ENCODE results near the gene HMGA1.

The HMGA1 gene

GRCh38 chr6:34235307-34236130 lies 1.2 kb upstream of the HMGA1 start:
- no peaks in the 10 kb centered on the region for H3K27me3 ChIP-seq (replicated peaks; ENCODE audit: control insufficient read depth, insufficient read depth, low read length)
- no peaks in the 10 kb centered on the region for H3K36me3 ChIP-seq (ENCODE audit: control insufficient read depth, insufficient read depth, low read length, severe bottlenecking)
- peaks cover 18% of the 10 kb centered on the region for H3K4me1 ChIP-seq (ENCODE audit: control insufficient read depth, insufficient read depth, low read length)
- peak; percentile 72 for DNase-seq (ENCODE audit: low read depth)
- H3K4me3 ChIP-seq (ENCODE audit: low read length): peak overlapping the region; percentile 75
- H3K9me3 ChIP-seq (ENCODE audit: control insufficient read depth, low read length): no peaks in the 10 kb centered on the region
- H3K9ac ChIP-seq (ENCODE audit: low read length): peak overlapping the region; percentile 64

GRCh38 chr6:34236131-34236442 lies 586 bp upstream of the HMGA1 start:
- H3K9ac ChIP-seq (ENCODE audit: low read length): peak overlapping the region; percentile 64
- no peaks in the 10 kb centered on the region for H3K9me3 ChIP-seq (ENCODE audit: control insufficient read depth, low read length)
- peaks cover 15% of the 10 kb centered on the region for H3K4me1 ChIP-seq (ENCODE audit: control insufficient read depth, insufficient read depth, low read length)
- H3K4me3 ChIP-seq (ENCODE audit: low read length): peak overlapping the region; percentile 75
- peak; percentile 17 for DNase-seq (ENCODE audit: low read depth)
- H3K36me3 ChIP-seq (ENCODE audit: control insufficient read depth, insufficient read depth, low read length, severe bottlenecking): peaks cover 4% of the 10 kb centered on the region
- H3K27me3 ChIP-seq (replicated peaks; ENCODE audit: control insufficient read depth, insufficient read depth, low read length): no peaks in the 10 kb centered on the region

GRCh38 chr6:34237316-34237721 lies 646 bp downstream of the HMGA1 start:
- peak; percentile 64 for DNase-seq (ENCODE audit: low read depth)
- Histone ChIP-seq H3K27me3 (replicated peaks; ENCODE audit: control insufficient read depth, insufficient read depth, low read length) (no peaks in the 10 kb centered on the region), H3K4me3 (ENCODE audit: low read length) (peak overlapping the region; percentile 83), H3K9me3 (ENCODE audit: control insufficient read depth, low read length) (no peaks in the 10 kb centered on the region), H3K4me1 (ENCODE audit: control insufficient read depth, insufficient read depth, low read length) (peaks cover 18% of the 10 kb centered on the region), H3K9ac (ENCODE audit: low read length) (peak overlapping the region; percentile 84), H3K36me3 (ENCODE audit: control insufficient read depth, insufficient read depth, low read length, severe bottlenecking) (peaks cover 16% of the 10 kb centered on the region)

- Histone ChIP-seq H3K36me3 (ENCODE audit: control insufficient read depth, insufficient read depth, low read length, severe bottlenecking) (peaks cover 16% of the 10 kb centered on the region), H3K9me3 (ENCODE audit: control insufficient read depth, low read length) (no peaks in the 10 kb centered on the region), H3K4me3 (ENCODE audit: low read length) (peak overlapping the region; percentile 83), H3K27me3 (replicated peaks; ENCODE audit: control insufficient read depth, insufficient read depth, low read length) (no peaks in the 10 kb centered on the region), H3K9ac (ENCODE audit: low read length) (peak overlapping the region; percentile 84), H3K4me1 (ENCODE audit: control insufficient read depth, insufficient read depth, low read length) (peaks cover 24% of the 10 kb centered on the region)
- peak; percentile 70 for DNase-seq (ENCODE audit: low read depth)
Measured at GRCh38 chr6:34237722-34238584, 1.3 kb downstream of the HMGA1 start.

GRCh38 chr6:34238585-34239499 lies 2.2 kb downstream of the HMGA1 start:
- Histone ChIP-seq H3K9ac (ENCODE audit: low read length) (peak overlapping the region; percentile 84), H3K27me3 (replicated peaks; ENCODE audit: control insufficient read depth, insufficient read depth, low read length) (no peaks in the 10 kb centered on the region), H3K9me3 (ENCODE audit: control insufficient read depth, low read length) (no peaks in the 10 kb centered on the region), H3K36me3 (ENCODE audit: control insufficient read depth, insufficient read depth, low read length, severe bottlenecking) (peaks cover 20% of the 10 kb centered on the region), H3K4me1 (ENCODE audit: control insufficient read depth, insufficient read depth, low read length) (peaks cover 33% of the 10 kb centered on the region), H3K4me3 (ENCODE audit: low read length) (peak overlapping the region; percentile 83)
- DNase-seq (ENCODE audit: low read depth): no peak

- Histone ChIP-seq H3K4me1 (ENCODE audit: control insufficient read depth, insufficient read depth, low read length) (peaks cover 39% of the 10 kb centered on the region), H3K36me3 (ENCODE audit: control insufficient read depth, insufficient read depth, low read length, severe bottlenecking) (peaks cover 20% of the 10 kb centered on the region), H3K9ac (ENCODE audit: low read length) (peak overlapping the region; percentile 12), H3K9me3 (ENCODE audit: control insufficient read depth, low read length) (no peaks in the 10 kb centered on the region), H3K4me3 (ENCODE audit: low read length) (no peak overlapping the region), H3K27me3 (replicated peaks; ENCODE audit: control insufficient read depth, insufficient read depth, low read length) (no peaks in the 10 kb centered on the region)
- DNase-seq (ENCODE audit: low read depth): no peak
Measured at GRCh38 chr6:34239500-34239825, 2.8 kb downstream of the HMGA1 start.

- Histone ChIP-seq H3K36me3 (ENCODE audit: control insufficient read depth, insufficient read depth, low read length, severe bottlenecking) (peaks cover 20% of the 10 kb centered on the region), H3K4me1 (ENCODE audit: control insufficient read depth, insufficient read depth, low read length) (peaks cover 41% of the 10 kb centered on the region), H3K9ac (ENCODE audit: low read length) (no peak overlapping the region), H3K4me3 (ENCODE audit: low read length) (no peak overlapping the region), H3K27me3 (replicated peaks; ENCODE audit: control insufficient read depth, insufficient read depth, low read length) (no peaks in the 10 kb centered on the region), H3K9me3 (ENCODE audit: control insufficient read depth, low read length) (no peaks in the 10 kb centered on the region)
- no peak for DNase-seq (ENCODE audit: low read depth)
Measured at GRCh38 chr6:34239893-34240292, 3.2 kb downstream of the HMGA1 start.

GRCh38 chr6:34240329-34241248 lies 3.9 kb downstream of the HMGA1 start:
- H3K4me3 ChIP-seq (ENCODE audit: low read length): no peak overlapping the region
- peaks cover 20% of the 10 kb centered on the region for H3K36me3 ChIP-seq (ENCODE audit: control insufficient read depth, insufficient read depth, low read length, severe bottlenecking)
- H3K9ac ChIP-seq (ENCODE audit: low read length): no peak overlapping the region
- no peaks in the 10 kb centered on the region for H3K9me3 ChIP-seq (ENCODE audit: control insufficient read depth, low read length)
- DNase-seq (ENCODE audit: low read depth): no peak
- H3K27me3 ChIP-seq (replicated peaks; ENCODE audit: control insufficient read depth, insufficient read depth, low read length): no peaks in the 10 kb centered on the region
- H3K4me1 ChIP-seq (ENCODE audit: control insufficient read depth, insufficient read depth, low read length): peaks cover 41% of the 10 kb centered on the region

- no peak for DNase-seq (ENCODE audit: low read depth)
- peaks cover 33% of the 10 kb centered on the region for H3K4me1 ChIP-seq (ENCODE audit: control insufficient read depth, insufficient read depth, low read length)
Measured at GRCh38 chr6:34241351-34242215, 4.9 kb downstream of the HMGA1 start.

More at GRCh38 chr6:34241351-34242215, 4.9 kb downstream of the HMGA1 start:
- Histone ChIP-seq H3K27me3 (replicated peaks; ENCODE audit: control insufficient read depth, insufficient read depth, low read length) (no peaks in the 10 kb centered on the region), H3K9me3 (ENCODE audit: control insufficient read depth, low read length) (no peaks in the 10 kb centered on the region), H3K4me3 (ENCODE audit: low read length) (no peak overlapping the region), H3K36me3 (ENCODE audit: control insufficient read depth, insufficient read depth, low read length, severe bottlenecking) (peaks cover 21% of the 10 kb centered on the region), H3K9ac (ENCODE audit: low read length) (no peak overlapping the region)
